Measurements from ENCODE around the gene TAS2R4.

Gene TAS2R4

DNA sequence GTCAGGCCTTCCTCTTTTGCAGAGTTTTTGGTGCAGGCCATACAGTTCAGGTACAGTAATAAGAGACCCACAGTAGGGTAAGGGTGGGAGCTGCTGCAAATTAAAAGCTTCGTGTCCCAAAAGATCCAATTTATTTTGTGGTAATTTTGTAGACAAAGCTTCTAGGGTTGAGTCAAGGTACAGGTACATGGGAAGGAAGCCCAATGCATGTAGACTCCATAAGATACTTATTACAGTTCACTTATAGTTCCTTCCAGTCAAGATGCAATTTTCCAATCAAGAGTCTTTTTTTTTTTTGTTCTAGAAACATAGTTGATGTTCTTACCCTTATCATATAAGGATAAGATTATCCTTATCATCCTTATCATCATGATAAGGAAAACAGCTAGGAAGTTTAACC is at the start of gene TAS2R4:
TAS2R4 (plus strand) TSS at position 301 of the 400 bp plus-strand sequence. CDS start 1,815 bp downstream, outside the sequence.
- in situ Hi-C loops (cut with MboI; ENCODE audit: low sequenced_read_pairs): no loop called here

DNA sequence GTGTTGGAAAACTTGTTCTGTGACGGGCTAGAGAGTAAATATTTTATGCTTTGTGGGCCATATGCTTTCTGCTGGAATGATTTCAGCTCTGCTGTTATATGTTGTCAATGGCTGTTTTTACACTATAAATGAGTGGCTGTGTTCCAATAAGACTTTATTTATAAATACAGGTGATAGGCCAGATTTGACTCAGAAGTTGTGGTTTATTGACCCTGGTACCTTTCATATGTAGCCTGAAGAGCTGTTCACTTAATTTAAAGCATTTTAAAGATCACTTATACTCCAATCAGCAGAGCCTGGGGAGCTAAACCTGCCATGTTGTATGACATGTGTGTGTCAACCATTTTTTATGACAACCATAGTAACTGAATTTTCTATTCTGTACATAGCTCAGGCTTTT is 47.5 kb upstream of the TAS2R4 start:
- in situ Hi-C loops (cut with MboI; ENCODE audit: low sequenced_read_pairs): no loop called here

GRCh38 chr7:141731476-141732149 is 44.9 kb upstream of the TAS2R4 start:
- in situ Hi-C loops (cut with MboI; ENCODE audit: low sequenced_read_pairs): loop anchor here (10.0 kb wide), 1 partner anchor 77 kb away; no protein-coding TSS in a partner anchor

GRCh38 chr7:141737118-141737835 is 39.2 kb upstream of the TAS2R4 start:
- in situ Hi-C loops (cut with MboI; ENCODE audit: low sequenced_read_pairs): loop anchor here (10.0 kb wide), 1 partner anchor 82 kb away; no protein-coding TSS in a partner anchor

- in situ Hi-C loops (cut with MboI; ENCODE audit: low sequenced_read_pairs): loop anchor here (10.0 kb wide), 1 partner anchor 83 kb away; no protein-coding TSS in a partner anchor
Measured at GRCh38 chr7:141737836-141738591, 38.5 kb upstream of the TAS2R4 start, which contains the start of gene SSBP1. Gene SSBP1, plus strand, starts transcription at chr7:141738358. Its CDS starts 809 bp downstream, at chr7:141739167.

DNA sequence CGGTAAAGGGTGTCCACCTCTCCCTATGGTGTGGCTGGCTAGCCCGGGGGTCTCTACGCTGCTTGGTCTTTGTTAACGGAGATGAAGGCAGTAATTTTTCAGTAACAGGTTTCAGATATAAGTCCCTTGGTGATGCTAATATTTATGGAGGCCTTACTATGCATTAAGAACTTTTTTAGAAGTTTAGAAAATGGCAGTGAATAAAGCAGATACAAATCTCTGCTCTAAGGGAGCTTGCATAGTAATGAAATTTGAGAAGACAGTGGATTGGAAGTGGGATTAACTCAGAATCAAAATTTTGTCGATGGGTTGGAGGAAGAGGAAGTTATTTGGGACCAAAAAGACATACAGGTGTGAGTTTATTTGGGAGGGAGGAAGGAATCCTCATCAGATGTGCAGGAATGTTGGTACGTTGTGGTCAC is 37.9 kb upstream of the TAS2R4 start:
- in situ Hi-C loops (cut with MboI; ENCODE audit: low sequenced_read_pairs): loop anchor here (10.0 kb wide), 1 partner anchor 84 kb away; no protein-coding TSS in a partner anchor

- in situ Hi-C loops (cut with MboI; ENCODE audit: low sequenced_read_pairs): loop anchor here (10.0 kb wide), 1 partner anchor 84 kb away; no protein-coding TSS in a partner anchor
Measured at GRCh38 chr7:141739250-141739649, 37.2 kb upstream of the TAS2R4 start.

GRCh38 chr7:141742229-141742628 is 34.2 kb upstream of the TAS2R4 start:
- in situ Hi-C loops (cut with MboI; ENCODE audit: low sequenced_read_pairs): no loop called here

DNA sequence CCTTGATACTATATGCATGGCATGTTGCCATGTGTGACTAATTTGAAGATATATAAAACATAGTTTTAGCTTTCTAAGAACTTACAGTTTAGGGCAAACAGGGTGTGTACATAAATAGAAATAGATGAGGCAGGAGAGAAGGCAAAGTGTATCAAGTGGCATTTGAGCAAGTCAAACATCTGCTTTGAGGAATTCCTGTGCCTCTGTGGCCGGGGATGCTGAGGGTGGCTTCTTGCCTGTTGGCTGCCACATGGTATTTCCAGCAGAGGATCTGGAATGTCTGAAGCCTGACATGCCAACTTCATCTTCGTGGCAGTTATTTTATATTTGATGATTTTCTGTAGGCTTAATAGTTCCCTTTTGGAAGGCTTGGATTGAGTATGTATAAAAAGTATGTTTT is 32.3 kb upstream of the TAS2R4 start:
- in situ Hi-C loops (cut with MboI; ENCODE audit: low sequenced_read_pairs): no loop called here

- in situ Hi-C loops (cut with MboI; ENCODE audit: low sequenced_read_pairs): no loop called here
Measured at GRCh38 chr7:141748396-141748795, 28.1 kb upstream of the TAS2R4 start.

- in situ Hi-C loops (cut with MboI; ENCODE audit: low sequenced_read_pairs): loop anchor here (25.0 kb wide), 1 partner anchor 435 kb away; no protein-coding TSS in a partner anchor
Measured at GRCh38 chr7:141751904-141752303, 24.6 kb upstream of the TAS2R4 start.

DNA sequence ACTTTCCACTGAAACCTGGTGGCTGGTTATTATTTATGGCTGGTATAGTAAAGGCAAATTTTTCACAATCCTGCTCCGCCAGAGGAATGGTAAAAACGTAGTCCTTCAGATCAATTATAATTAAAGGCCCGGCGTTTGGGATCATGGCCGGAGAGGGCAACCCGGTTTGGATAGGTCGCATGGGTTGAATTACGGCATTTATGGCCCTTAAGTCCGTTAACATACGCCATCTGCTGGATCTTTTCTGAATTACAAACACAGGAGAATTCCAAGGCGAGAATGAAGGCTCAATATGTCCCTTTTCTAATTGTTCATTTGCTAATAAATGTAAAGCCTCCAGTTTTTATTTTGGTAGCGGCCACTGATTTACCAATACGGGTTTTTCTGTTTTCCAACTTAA is 23.8 kb upstream of the TAS2R4 start:
- in situ Hi-C loops (cut with MboI; ENCODE audit: low sequenced_read_pairs): loop anchor here (25.0 kb wide), 1 partner anchor 435 kb away; no protein-coding TSS in a partner anchor

- in situ Hi-C loops (cut with MboI; ENCODE audit: low sequenced_read_pairs): loop anchor here (25.0 kb wide), 1 partner anchor 432 kb away; no protein-coding TSS in a partner anchor
Measured at GRCh38 chr7:141754939-141755338, 21.5 kb upstream of the TAS2R4 start.

DNA sequence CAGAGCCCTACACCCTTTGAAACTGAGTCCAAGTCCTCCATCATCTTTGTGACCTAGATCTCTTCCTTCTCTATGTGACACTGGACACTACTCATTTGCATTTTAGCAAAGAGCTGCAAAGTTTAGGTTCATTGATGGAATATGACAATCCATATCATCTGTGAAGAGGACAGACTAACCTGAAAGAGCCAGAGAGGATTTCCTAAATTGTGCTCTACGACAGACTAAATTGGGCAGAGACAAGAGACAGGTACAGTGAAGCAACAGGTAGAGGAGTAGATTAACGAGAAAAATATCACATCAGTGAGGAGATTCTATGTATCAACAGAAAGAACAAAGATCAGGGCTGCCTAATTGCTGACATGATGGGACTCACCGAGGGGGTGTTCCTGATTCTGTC is 12.7 kb upstream of the TAS2R4 start, which contains the start of gene TAS2R3:
TAS2R3 (plus strand) TSS at position 301 of the 400 bp plus-strand sequence; CDS start at position 363, 62 bp downstream.
- in situ Hi-C loops (cut with MboI; ENCODE audit: low sequenced_read_pairs): loop anchor here (25.0 kb wide), 1 partner anchor 424 kb away; no protein-coding TSS in a partner anchor

- in situ Hi-C loops (cut with MboI; ENCODE audit: low sequenced_read_pairs): loop anchor here (25.0 kb wide), 1 partner anchor 417 kb away; no protein-coding TSS in a partner anchor
Measured at GRCh38 chr7:141770083-141770583, 6.3 kb upstream of the TAS2R4 start.

DNA sequence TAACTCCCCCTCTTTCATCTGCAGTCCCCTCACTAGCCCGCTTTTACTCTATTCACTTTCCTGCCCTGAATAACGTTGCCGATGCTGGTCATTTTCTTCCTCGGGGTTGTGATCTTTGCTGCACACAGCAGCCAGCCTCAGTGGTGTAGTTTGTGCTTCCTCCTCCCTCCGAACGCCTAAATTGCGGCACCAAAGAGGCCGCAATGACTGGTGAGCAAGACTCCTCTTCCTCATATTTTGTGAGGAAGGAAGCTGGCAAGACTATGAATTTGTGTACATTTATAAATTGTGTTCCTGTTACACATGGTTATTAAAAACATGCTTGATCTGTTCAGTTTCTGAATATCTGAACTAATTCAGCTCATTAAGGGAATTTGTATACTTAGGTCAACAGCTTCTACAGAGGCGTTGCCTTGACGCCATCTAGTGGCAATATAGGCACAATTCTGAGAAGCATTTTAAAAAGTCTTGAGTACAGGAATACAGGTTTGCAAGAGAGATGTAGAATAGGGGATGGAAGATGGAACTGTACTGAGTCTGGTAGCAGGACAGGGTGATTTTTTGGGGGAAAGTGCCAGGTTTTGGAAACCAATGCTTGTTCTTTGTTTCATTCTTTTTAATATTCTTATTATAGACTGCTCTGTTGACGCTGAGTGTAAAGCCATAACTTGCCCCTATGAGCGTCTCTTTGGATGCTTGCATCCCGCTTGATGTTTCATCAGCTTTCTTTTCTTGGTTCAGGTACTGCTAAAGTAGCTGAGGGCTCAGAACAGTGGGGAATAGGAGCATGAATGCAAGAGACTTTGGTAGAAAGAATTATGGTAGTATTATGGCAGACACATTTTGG is 9.5 kb downstream of the TAS2R4 start:
- in situ Hi-C loops (cut with MboI; ENCODE audit: low sequenced_read_pairs): no loop called here

DNA sequence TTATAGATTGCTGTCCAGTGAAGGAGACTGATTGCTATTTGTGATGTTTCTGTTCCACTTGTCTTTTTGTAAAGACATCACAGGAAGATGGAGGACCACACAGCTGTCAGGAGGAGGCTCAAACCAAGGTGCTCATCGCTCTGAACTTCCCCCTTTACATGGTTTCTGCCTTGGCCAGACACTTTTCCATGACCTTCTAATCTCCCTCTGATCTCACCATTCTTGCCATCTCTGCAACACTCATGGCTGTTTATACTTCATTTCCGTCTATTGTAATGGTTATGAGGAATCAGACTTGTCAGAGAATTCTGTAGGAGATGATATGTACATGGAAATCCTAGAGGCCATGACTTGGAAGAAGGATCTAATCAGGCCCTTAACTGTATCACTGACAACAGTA is 11.8 kb downstream of the TAS2R4 start:
- in situ Hi-C loops (cut with MboI; ENCODE audit: low sequenced_read_pairs): no loop called here

- in situ Hi-C loops (cut with MboI; ENCODE audit: low sequenced_read_pairs): no loop called here
Measured at GRCh38 chr7:141789917-141790316, 13.4 kb downstream of the TAS2R4 start, which contains the start of gene TAS2R5. Gene TAS2R5, plus strand, starts transcription at chr7:141790217. Its CDS starts 145 bp downstream, at chr7:141790362.

GRCh38 chr7:141792526-141792925 is 16.1 kb downstream of the TAS2R4 start:
- in situ Hi-C loops (cut with MboI; ENCODE audit: low sequenced_read_pairs): no loop called here

Data from HL-60/S4 treated with phorbol 12-myristate 13-acetate at 8.2 ng/mL for 4 days and 3 days (cell line).